SU-DHL-6 (cell line): ENCODE data around the gene S100A7A.
"Not testable (repeated sequence)": the region's sequence is repeated elsewhere in the genome, so short reads cannot be mapped to it uniquely, and the experiment has no call there.

Experiments used
- EZH2phosphoT487 ChIP-seq: fragments of 200-600 bp; sonication (generic), shearing (Covaris generic); conservative IDR thresholded peaks from 2 replicates; pipeline ENCODE4 v1.6.1; 2018; ENCODE audit warnings: mild to moderate bottlenecking, antibody characterized with exemption, low read length, moderate library complexity, mixed read lengths
- TF ChIP-seq, protein P1 (sequence below): fragments of 200-600 bp; sonication (generic); IDR thresholded peaks from one replicate; pipeline ENCODE4 v1.5.1; 2017; ENCODE audit warnings: antibody characterized with exemption, mild to moderate bottlenecking, low read length, moderate library complexity; ENCODE audit not compliant: insufficient read depth, poor library complexity, severe bottlenecking

DNA sequence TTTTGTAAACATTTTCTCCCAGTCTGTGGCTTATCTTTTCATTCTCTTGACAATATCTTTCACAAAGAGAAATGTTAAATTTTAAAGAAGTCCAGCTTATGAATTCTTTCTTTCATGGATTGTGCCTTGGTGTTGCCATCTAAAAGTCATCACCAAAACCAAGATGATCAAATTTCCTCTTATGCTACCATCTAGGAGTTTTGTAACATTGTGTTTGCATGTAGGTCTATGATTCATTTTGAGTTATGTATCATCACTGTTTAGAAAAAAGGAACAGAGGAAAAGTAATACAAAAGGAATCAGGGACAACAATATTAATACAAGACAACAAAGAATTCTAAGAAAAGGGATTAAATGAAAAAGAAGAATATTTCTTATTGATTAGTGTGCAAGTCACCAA lies 46.4 kb downstream of the S100A7A start:
- TF ChIP-seq, protein P1, sequence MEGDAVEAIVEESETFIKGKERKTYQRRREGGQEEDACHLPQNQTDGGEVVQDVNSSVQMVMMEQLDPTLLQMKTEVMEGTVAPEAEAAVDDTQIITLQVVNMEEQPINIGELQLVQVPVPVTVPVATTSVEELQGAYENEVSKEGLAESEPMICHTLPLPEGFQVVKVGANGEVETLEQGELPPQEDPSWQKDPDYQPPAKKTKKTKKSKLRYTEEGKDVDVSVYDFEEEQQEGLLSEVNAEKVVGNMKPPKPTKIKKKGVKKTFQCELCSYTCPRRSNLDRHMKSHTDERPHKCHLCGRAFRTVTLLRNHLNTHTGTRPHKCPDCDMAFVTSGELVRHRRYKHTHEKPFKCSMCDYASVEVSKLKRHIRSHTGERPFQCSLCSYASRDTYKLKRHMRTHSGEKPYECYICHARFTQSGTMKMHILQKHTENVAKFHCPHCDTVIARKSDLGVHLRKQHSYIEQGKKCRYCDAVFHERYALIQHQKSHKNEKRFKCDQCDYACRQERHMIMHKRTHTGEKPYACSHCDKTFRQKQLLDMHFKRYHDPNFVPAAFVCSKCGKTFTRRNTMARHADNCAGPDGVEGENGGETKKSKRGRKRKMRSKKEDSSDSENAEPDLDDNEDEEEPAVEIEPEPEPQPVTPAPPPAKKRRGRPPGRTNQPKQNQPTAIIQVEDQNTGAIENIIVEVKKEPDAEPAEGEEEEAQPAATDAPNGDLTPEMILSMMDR, result not testable (repeated sequence)
- not testable (repeated sequence) for TF ChIP-seq EZH2phosphoT487
